NOMO-1 treated with DMSO at 0.1 percent for 48 hours (cell line): ENCODE results near the gene HECTD3.
"Not testable (repeated sequence)": the region's sequence is repeated elsewhere in the genome, so short reads cannot be mapped to it uniquely, and the experiment has no call there.

ENCODE experiments used
- DNase-seq: peaks from one replicate; lab custom pipeline; 2025; ENCODE audit not compliant: unreplicated experiment; lab: John Stamatoyannopoulos, UW

HECTD3 gene

GRCh38 chr1:45014321-45015028 lies 3.4 kb upstream of the HECTD3 start:
- peak; percentile 71 for DNase-seq

GRCh38 chr1:45013551-45014209 lies 2.6 kb upstream of the HECTD3 start:
- no peak for DNase-seq

- peak; percentile 2 for DNase-seq
Measured at GRCh38 chr1:45012639-45013278, 1.6 kb upstream of the HECTD3 start.

GRCh38 chr1:45011837-45012638 lies 914 bp upstream of the HECTD3 start, which contains the start of gene UROD:
TSS of gene UROD (plus strand) at chr1:45012254. CDS start at chr1:45012266, 12 bp downstream.
- peak; percentile 99 for DNase-seq

GRCh38 chr1:45009956-45010854 lies 919 bp downstream of the HECTD3 start:
- no peak for DNase-seq

GRCh38 chr1:45009296-45009865 lies 1.7 kb downstream of the HECTD3 start:
- no peak for DNase-seq

- DNase-seq, result no peak
Measured at GRCh38 chr1:45008516-45008915, 2.6 kb downstream of the HECTD3 start.

GRCh38 chr1:45008076-45008475 lies 3.0 kb downstream of the HECTD3 start:
- DNase-seq, result no peak

GRCh38 chr1:45007311-45007710 lies 3.8 kb downstream of the HECTD3 start:
- DNase-seq, result no peak

- no peak for DNase-seq
Measured at GRCh38 chr1:45005761-45006160, 5.4 kb downstream of the HECTD3 start.

GRCh38 chr1:45004281-45004920 lies 6.7 kb downstream of the HECTD3 start:
- DNase-seq, result no peak

GRCh38 chr1:45003741-45004140 lies 7.4 kb downstream of the HECTD3 start:
- no peak for DNase-seq

- DNase-seq, result no peak
Measured at GRCh38 chr1:45002650-45003645, 8.2 kb downstream of the HECTD3 start.

GRCh38 chr1:45001576-45001975 lies 9.5 kb downstream of the HECTD3 start:
- DNase-seq, result not testable (repeated sequence)

GRCh38 chr1:45001011-45001481 lies 10.1 kb downstream of the HECTD3 start:
- DNase-seq, result no peak

GRCh38 chr1:44999232-44999631 lies 11.9 kb downstream of the HECTD3 start:
- DNase-seq, result no peak

GRCh38 chr1:44995467-44996238 lies 15.5 kb downstream of the HECTD3 start:
- DNase-seq, result no peak
